Activated CD8-positive, alpha-beta memory T cell treated with anti-CD3 and anti-CD28 coated beads for 1 hour (primary cell): ENCODE data around the gene CHID1.

ENCODE experiments used
- DNase-seq, 2 donors: peaks; one replicate each; pipeline ENCODE4 v3.0.0-alpha.2; 2020; ENCODE audit warnings: low read depth in 1 of 2; ENCODE audit errors: extremely low read depth in 1 of 2

The CHID1 gene

GRCh38 chr11:865462-866430 lies 44.9 kb downstream of the CHID1 start:
- DNase-seq: no peak

GRCh38 chr11:864898-865297 lies 45.7 kb downstream of the CHID1 start:
- no peak for DNase-seq

- DNase-seq: no peak
Observed at GRCh38 chr11:863910-864827, 46.4 kb downstream of the CHID1 start.

- DNase-seq: no peak
Observed at GRCh38 chr11:863023-863909, 47.3 kb downstream of the CHID1 start.

- DNase-seq: no peak
Observed at GRCh38 chr11:862696-863022, 48.0 kb downstream of the CHID1 start.

- DNase-seq: no peak
Observed at GRCh38 chr11:862081-862661, 48.4 kb downstream of the CHID1 start.

- no peak for DNase-seq
Observed at GRCh38 chr11:861105-861479, 49.5 kb downstream of the CHID1 start.

GRCh38 chr11:860234-861104 lies 50.1 kb downstream of the CHID1 start:
- no peak for DNase-seq

- no peak for DNase-seq
Observed at GRCh38 chr11:859394-860131, 51.0 kb downstream of the CHID1 start.

GRCh38 chr11:858762-859339 lies 51.8 kb downstream of the CHID1 start:
- no peak for DNase-seq

GRCh38 chr11:858053-858761 lies 52.4 kb downstream of the CHID1 start:
- DNase-seq: no peak

GRCh38 chr11:856397-856796 lies 54.2 kb downstream of the CHID1 start:
- no peak for DNase-seq

- no peak for DNase-seq
Observed at GRCh38 chr11:855796-856195, 54.8 kb downstream of the CHID1 start.

GRCh38 chr11:855330-855674 lies 55.3 kb downstream of the CHID1 start:
- DNase-seq: no peak

- no peak for DNase-seq
Observed at GRCh38 chr11:854601-855329, 55.8 kb downstream of the CHID1 start.

- DNase-seq: no peak
Observed at GRCh38 chr11:853682-854448, 56.7 kb downstream of the CHID1 start.

GRCh38 chr11:852762-853161 lies 57.8 kb downstream of the CHID1 start:
- DNase-seq: no peak
